Activated naive CD8-positive, alpha-beta T cell treated with anti-CD3 and anti-CD28 coated beads, Interleukin-2, amount 50 U/mL, for 16 hours (primary cell): ENCODE results near the gene CEP152.
"Not testable (repeated sequence)": the region's sequence is repeated elsewhere in the genome, so short reads cannot be mapped to it uniquely, and the experiment has no call there.

ENCODE experiments used
- DNase-seq: peaks from one replicate; pipeline ENCODE4 v3.0.0-alpha.2; 2020; ENCODE audit warnings: low read depth, low spot score

Gene CEP152

GRCh38 chr15:48811325-48811958 lies 573 bp upstream of the CEP152 start:
- no peak for DNase-seq

DNA sequence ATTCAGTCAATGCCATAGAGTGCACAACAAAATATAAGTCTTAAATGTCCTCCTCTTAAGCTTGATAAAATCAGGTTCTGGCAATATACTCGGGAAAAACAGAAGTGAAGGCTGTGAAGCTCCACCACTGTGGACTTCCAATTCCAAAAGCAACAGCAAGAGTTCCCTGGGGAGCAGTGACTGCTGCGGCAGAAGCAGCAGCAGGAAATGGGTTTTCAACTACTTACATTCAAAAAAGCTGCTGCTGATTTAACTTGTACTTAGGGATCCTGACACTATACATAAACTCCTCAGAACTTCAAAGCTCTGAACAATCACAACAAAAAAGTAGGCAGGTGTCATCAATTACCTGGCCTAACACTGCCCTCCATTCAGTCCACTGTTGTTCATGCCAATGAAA lies 4.7 kb downstream of the CEP152 start:
- no peak for DNase-seq

DNA sequence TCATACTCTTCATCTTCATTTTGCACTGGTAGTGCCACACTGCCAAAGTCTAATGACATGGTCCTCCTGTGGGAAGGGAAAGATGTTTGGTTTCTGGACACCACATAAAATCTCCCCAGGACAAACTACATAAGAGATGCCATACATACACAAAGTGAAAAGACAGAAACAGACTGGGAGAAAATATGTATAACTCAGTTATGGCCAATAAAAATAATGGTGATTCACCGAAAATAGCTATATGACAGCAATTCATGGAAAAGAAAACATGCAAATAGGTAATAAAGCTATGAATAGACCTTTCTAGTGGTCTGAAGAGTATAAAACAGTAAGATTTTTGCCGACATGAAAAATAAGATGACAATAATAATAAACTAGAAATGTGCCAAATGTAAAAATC lies 5.3 kb downstream of the CEP152 start:
- DNase-seq = no peak

- no peak for DNase-seq
Measured at GRCh38 chr15:48803877-48804276, 7.0 kb downstream of the CEP152 start.

DNA sequence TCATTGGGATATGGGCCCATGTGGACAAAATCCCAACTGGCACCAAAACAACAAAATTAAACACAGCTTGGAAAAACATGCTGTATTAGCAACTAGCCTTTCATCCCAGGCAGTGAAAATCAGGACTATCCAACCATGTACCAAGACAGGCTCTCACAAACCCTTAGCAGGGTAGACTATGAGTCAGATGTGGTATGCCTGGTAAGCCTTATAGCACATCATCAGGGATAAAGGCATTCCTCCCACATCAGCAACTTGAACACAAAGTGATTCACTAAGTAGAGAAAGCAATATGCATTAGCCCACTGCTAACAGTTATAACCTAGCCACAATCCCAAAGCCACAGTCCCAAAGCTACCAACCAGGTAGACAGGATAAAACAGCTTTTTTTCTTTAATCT lies 8.0 kb downstream of the CEP152 start:
- no peak for DNase-seq

GRCh38 chr15:48802257-48802656 lies 8.6 kb downstream of the CEP152 start:
- DNase-seq = no peak

- no peak for DNase-seq
Measured at GRCh38 chr15:48800811-48801455, 9.9 kb downstream of the CEP152 start.

DNA sequence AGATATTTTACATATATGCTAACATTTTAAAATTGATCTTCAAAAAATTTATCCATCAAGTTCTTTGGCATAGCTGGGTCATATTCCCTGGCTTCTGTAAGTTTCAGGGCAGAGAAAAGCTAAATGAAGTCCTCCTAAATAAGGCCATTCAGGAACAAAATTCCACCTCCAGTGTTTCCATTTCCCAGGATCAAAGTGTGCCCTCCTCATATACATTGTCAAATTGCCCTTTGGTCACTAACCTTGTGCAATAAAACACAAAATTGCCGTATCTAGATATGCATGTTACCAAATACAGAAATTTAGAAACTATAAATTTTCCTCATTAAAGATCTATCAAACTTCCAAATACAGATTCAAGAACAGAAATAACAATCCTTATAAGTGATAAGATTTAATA lies 10.6 kb downstream of the CEP152 start:
- no peak for DNase-seq

GRCh38 chr15:48798319-48798718 lies 12.6 kb downstream of the CEP152 start:
- no peak for DNase-seq

- DNase-seq = no peak
Measured at GRCh38 chr15:48796930-48797329, 13.9 kb downstream of the CEP152 start.

DNA sequence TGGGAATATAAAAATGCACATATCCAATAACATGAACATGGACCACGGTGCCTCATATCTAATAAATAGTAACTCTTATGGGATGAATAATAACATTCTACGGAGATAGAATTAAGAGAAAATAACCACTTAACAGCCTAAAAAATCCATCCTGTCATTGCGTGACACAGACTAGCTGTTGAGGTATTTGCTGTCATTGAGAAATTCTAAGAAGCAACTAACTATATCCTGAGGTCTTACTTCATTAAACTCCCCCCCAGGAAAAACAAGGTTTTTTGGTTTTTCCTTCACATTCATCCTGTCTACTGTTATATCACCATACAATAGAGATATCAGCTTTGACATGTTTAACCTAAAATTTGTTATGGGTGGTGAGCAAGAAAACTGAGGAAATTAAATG lies 14.3 kb downstream of the CEP152 start:
- no peak for DNase-seq

GRCh38 chr15:48795901-48796300 lies 15.0 kb downstream of the CEP152 start:
- DNase-seq = no peak

DNA sequence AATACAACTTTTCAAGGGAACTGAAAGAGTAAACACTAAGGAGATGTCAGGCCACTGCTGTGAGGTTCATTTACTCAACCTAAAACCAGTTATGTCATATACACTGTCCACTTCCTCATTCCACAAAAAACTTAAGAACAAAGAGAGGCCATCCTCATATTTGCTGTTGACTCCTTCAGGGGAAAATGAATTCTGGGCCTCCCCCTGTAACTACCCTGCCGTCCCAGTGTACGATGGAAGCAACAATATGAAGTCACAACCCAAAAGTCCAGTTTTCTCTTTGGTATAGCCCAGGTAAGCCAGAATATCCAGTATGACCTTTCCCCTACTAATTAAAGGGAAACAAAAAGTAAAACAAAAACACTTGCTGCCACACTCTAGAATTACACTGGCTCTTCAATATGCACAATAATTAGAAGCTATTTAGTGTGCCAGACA lies 16.2 kb downstream of the CEP152 start:
- no peak for DNase-seq

DNA sequence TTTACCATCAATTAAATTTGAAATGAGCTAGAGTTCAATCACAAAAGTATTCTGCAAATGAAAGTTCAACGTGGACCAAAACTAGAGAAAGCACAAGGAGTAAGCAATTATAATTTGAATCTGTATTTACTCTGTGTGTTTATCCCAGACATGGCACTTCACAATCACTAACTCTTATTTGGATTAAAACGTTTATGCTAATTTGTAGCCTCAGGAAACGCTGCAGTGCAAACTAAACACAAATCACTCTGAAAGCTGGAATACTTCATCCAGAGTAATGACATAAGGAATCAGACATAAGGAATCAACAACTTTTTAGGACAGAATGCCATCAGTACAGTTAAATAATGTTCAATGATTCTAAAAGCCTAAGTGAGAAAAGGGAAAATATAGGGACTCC lies 18.5 kb downstream of the CEP152 start:
- no peak for DNase-seq

DNA sequence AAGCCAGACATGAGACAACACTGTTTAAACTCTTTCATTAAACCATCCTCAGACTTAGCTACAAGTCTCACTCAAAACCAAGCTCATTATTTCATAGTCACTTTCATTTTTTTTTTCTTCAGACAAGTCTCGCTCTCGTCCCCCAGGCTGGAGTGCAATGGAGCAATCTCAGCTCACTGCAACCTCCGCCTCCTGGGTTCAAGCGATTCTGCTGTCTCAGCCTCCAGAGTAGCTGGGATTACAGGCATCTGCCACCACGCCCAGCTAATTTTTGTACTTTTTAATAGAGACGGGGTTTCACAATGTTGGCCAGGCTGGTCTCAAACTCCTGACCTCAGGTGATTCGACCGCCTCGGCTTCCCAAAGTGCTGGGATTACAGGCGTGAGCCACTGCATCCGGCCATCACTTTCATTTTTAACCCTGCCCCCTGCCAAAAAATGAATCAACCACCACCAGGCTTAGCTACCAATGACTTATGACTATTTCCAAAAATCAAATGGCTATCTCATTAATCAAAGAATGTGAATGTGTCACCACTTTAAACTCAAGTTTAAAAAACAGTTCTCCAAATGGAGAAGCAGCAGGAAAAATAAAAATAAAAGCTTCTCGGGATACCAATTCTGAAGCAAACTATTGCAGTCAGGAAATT lies 20.3 kb downstream of the CEP152 start:
- DNase-seq = not testable (repeated sequence)

GRCh38 chr15:48785712-48786111 lies 25.2 kb downstream of the CEP152 start:
- DNase-seq = no peak

DNA sequence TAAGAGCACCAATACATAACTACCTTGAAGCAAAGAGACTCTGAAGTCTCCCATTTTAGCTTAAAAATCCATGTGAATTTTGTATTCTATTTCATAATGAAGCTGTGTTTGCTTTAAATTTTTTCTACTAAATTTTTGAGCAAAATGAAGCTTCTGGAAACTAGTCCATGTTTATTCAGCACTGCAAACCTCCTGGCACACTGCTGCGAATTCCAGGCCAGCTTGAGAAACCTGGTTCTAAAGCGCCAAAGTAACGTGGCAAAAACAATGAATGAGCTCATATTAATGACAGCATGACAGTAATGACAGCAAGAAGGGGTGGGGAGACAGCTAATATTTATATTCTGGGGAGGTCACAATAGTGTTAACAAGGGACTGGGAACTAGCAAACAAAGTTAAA lies 25.7 kb downstream of the CEP152 start:
- DNase-seq = no peak

GRCh38 chr15:48784756-48785155 lies 26.1 kb downstream of the CEP152 start:
- no peak for DNase-seq

GRCh38 chr15:48782911-48783310 lies 28.0 kb downstream of the CEP152 start:
- DNase-seq = no peak

DNA sequence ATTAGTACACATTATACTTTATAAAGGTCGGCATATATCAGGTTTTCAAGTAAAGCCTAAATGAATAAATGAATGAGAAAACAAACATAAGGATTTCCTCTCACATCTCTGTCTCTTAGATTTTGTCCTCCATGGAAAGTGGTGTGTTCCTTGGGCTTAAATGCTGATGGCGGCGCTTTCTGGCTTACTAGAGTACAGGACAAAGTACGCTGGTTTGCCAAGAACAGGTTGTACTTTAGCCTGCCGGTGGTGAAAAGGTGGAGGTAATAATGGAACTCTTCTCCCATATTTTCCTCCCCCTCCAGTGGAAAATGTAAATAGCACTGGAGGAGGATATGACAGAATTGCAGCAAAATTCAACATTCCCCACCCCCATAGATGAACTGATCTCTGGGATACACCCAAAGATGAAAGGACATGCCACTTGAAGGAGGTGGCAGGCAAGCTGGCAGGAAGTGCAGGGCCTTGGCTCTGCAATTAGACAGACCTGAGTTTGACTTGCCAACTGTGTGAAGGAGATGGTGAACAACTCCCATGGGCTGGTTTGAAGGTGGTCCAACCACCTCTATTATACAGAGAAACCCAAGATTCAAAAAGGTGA lies 29.3 kb downstream of the CEP152 start:
- no peak for DNase-seq

GRCh38 chr15:48781017-48781416 lies 29.9 kb downstream of the CEP152 start:
- no peak for DNase-seq

GRCh38 chr15:48778331-48778730 lies 32.5 kb downstream of the CEP152 start:
- DNase-seq = no peak
